T-helper 9 cell (primary cell): ENCODE data around the gene RAD51B.
"Not testable (repeated sequence)": the region's sequence is repeated elsewhere in the genome, so short reads cannot be mapped to it uniquely, and the experiment has no call there.

Experiments
- DNase-seq: peaks from one replicate; pipeline ENCODE4 v3.0.0-alpha.2; 2020

RAD51B gene

DNA sequence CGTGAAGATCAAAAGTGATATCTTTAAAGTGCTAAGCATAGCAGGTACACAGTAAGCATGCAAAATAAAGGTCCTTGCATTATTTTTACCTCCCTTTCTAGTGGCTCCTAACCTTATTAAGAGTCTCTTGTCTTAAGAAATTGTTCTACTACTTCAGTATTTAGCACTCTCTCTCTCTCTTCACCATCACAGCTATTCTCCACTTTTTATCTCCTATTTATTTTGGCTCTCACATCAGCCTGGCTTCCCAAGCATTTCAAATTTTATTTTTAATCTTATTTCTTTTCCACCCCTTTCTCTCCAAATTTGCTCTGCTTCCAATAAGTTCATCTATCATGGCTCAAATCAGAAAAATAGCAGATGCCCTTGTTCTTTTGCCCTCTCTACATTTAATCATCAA, 212.6 kb downstream of the RAD51B start:
- DNase-seq: no peak

DNA sequence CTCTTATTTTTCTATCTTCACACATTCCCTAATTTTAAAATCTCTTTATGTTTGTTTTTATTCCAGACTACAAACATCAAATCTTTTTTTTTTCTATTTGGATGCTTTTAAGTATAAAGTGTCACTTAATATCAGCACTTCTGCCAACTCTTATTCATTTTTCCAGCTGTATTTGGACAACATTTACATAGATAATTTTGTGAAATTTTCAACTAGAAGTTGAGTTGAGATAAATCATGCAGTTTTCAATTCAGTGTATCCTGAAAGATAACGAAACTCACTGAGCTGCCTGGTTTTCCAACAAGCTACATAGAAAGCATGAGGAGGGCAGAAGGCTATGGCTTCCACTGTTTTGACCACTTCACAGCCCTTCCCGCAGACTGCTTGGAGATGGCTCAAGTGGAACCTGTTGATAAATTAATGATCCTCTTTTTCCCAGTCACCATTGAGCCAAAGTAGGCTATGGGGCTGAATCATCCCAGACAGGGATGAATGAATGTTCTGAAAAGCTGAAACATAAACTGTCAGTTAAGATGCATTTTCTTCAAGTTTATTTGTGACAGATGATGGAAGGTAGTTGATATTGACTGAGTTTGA, 213.9 kb downstream of the RAD51B start:
- no peak for DNase-seq

DNA sequence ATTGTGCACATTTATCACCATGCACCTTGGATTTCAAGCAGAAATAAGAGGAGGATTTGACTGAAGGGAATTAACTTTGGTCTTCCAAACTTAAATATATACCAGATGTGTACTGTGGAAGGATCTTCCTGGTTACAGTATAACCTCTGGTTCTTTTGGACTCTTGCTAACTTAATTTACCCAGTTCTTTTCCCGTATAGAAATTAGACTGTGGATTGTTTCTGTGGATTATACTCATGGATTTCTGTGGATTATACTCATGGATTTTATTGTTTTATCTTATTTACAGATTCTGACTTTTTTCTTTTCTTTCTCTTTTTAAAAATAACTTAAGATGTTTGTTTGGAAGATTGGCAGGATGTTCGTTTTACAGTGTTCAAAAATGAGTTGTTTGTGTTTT, 215.3 kb downstream of the RAD51B start:
- DNase-seq: no peak

DNA sequence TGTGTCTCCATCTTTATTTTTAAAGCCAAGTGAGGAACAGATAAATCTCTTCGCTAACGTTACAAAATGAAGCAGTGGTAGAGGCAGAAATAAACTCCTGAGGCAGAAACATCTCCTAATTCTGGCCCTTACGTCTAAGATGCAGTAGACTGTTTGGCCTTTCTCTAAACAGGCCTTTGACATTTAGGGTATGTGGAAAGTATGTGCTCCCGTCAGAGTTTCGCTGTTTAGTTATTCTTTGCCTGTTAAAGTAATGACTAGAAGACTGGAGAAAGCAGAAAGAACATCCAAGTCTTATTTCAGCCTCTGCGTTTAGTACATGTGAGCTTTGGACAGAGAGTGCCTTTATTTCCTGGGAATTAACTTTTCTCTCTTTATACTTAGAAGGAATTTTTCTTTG, 216.6 kb downstream of the RAD51B start:
- no peak for DNase-seq

DNA sequence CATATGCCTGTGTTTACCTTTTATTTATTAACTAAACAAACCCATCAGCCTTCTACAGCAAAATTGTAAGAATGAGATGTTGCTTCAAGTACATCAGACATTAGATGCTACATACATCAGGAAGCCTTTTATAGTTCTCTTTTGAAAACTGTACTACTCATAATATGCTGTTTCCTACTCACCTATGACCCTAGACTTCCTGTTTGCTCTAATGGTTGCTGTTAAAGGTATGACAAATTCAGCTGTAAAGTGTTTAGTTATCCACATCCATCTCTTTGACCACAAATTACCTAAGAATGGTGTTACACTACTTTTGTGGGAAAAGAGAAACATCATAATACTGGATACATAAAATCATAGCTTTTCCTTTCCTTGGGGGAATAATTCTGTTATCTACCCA, 220.0 kb downstream of the RAD51B start:
- no peak for DNase-seq

DNA sequence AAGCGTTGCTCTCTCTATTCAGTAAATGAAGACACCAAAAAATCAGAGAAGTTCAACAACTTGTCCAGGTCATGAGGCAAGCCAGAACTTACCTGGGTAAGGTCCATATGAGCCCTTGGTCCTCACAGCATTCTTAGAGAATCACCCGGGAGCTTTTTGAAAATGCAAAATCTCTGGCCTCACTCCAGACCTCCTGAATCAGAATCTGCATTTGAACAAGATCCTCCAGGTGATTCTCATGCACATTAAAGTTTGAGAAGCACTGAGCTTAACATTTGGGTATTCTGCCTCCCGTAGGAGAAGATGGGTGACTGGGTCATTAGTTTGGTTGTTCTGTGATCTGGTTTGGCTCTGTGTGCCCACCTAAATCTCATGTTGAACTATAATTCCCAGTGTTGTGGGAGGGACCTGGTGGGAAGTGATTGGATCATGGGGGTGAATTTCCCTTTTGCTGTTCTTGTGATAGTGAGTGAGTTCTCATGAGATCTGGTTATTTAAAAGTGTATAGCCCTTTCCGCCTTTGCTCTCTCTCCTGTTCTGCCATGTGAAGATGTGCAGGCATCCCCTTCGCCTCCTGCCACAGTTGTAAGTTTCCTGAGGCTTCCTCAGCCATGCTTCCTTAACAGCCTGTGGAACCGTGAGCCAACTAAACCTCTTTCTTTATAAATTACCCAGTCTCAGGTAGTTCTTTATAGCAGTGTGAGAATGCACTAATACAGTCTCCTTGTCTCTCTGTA, 221.2 kb downstream of the RAD51B start:
- DNase-seq: no peak

DNA sequence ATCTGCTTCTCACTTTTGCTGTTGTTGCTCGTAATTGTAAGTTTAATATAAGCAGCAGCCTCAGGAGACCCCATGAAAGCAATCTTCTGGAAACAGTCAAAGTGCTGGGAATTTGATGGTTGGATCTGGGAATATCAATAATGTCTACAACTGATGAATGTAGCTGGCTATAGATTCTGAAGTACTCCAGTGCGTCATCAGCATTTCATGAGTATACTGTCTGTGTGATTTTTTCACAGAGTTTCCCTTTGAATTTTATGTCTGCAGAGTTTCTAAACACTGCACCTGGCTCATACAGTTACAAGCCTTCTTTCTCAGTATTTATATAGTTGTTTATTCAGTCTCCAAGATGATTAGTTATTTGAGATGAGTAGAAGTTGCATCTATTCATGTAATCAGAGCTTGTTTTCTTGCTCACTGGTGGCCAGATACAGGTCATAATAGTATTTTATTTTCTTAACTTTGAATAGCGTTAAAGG, 222.3 kb downstream of the RAD51B start:
- DNase-seq: no peak

DNA sequence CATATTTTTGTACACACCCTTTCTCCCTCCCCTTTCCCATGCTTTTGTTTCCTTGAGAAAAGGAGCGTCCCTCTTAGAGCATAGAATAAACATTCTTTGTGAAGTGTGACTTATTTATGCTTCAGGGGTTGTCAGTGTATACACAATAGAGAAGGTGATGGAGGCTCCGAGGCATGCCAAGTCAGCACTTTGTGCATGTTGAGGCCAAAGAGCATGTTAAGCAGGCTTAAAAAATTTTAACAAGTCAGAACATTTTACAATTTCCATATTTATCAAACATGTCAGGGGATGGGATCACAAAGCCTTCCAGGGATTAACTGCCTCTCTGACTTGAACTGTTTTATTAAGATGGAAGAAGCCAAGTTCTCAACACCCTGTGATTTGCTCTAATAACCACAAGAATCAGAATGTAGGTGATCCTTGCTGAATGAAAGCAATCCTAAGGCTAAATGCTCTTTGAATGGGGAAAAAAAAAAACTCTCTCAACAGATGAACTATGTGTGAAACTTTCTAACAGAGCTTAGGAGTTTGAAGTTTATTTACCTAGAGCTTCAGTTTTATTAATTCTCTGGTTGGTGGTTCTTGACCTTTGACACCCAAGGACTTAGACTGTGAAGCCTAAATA, 223.1 kb downstream of the RAD51B start:
- DNase-seq: no peak

DNA sequence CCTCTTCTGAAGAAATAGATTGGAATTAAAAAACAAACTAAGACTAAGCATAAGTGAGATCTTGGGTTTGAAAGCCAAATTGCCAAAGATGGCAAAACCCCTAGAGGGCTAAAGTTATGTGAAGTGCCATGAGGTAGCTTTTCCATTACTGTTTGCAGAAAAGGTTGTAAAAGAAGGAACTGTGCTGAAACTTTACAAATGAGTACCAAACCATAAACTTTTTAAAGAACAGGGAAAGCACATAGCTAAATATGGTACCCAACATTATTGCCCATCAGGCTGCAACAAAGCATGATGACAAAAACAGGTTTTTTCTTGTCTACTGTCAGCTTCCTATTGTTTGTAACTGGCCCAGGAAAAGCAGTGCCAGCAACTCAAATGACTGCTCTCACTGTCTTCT, 224.2 kb downstream of the RAD51B start:
- DNase-seq: no peak

DNA sequence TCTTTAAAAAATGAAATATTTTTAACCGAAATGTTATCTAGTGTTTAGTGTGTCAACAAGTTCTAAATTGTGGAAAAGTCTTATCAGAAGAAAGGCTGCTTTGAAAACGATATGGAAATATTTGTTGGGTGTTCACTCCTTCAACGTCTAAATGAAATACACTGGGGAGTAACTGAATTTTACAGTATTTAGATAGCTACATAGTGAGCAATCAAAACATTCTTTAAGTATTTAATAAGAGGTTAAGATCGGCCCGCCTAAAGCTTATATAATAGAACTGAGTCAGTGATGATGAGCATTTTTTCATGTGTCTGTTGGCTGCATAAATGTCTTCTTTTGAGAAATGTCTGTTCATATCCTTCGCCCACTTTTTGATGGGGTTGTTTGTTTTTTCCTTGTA, 228.3 kb downstream of the RAD51B start:
- DNase-seq: no peak

DNA sequence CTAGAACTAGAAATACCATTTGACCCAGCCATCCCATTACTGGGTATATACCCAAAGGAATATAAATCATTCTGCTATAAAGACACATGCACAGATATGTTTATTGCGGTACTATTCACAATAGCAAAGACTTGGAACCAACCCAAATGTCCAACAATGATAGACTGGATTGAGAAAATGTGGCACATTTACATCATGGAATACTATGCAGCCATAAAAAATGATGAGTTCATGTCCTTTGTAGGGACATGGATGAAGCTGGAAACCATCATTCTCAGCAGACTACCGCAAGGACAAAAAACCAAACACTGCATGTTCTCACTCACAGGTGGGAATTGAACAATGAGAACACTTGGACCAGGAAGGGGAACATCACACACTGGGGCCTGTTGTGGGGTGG, 229.2 kb downstream of the RAD51B start:
- not testable (repeated sequence) for DNase-seq

DNA sequence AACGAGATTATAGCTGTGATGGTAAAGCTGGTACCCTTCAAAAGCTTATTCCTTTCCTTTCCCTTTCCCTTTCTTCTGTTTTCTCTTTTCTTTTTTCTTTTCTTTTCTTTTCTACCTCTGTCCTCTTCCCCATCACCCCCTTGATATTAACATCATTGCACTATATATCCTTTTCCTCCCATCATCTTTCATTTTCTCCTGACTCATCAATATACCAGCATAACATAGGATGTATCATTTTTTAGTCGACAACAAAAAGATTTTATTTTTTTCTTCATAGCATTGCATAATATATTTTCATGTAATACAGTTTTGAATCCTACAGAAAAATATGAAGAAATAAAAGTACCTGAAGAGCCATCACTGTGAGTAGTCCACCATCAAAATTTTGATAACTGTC, 230.6 kb downstream of the RAD51B start:
- DNase-seq: no peak

DNA sequence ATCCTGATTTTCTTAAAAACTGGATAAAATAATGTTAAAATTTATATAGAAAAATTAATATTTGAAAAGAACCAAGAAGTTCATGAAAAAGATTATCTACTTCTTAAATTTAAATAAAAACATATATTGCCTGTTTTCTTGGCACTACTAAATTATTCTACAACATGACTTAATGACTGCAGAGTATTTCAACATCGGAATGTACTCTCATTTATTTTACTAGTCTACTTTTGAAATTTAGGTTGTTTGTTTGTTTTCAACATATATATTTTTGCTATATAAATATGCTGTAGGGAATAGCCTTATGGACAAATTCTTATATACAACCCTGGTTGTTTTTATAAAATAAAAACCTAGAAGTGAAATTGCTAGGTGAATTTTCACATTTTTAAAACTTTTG, 231.6 kb downstream of the RAD51B start:
- no peak for DNase-seq

DNA sequence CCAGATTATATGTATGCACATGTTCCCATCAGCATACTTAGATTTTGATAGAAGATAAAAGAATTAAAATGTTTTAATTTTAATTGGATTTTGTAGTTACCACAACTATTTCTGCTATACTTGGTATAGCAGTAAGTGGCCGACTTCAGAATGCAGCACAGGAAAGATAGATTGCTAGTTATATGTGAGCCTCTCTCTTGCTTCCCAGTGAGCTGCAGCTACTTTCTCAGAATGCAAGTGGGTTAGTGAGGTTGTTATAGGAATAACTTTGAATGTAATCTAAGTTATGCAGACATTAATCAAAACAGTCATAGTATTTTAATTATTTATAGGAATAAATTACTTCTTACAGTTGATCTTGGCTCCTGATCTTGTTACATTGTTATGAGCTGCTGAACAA, 240.6 kb downstream of the RAD51B start:
- no peak for DNase-seq

DNA sequence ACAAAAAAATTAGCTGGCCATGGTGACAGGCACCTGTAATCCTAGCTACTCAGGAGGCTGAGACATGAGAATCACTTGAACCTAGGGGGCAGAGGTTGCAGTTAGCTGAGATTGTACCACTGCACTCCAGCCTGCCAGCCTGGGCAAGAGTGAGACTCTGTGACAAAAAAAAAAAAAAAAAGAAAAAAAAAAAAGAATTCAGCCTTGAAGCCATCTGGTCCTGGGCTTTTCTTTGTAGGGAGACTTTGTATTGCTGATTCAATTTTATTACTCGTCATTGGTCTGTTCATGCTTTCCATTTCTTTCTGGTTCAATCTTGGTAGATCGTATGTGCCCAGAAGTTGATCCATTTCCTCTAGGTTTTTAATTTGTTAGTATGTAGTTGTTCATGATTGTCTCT, 243.1 kb downstream of the RAD51B start:
- no peak for DNase-seq

DNA sequence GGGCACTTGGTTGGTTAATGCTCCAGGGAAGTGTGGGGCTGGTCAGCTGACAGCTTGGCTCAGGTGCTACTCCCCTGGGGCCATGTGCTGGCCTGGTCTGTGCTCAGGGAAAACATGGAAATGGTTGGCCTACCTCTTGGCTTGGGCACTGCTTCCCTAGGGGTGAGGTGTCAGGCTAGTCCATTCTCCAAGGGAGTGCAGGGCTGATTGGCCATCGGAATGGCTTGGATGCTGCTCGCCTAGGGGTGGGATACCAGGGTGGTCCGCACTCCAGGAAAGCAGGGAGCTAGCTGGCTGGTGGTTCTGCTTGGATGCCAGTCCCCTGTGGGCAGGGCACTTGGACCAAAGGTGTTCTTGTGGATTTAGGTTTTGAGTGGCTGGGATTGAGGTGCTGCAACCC, 245.7 kb downstream of the RAD51B start:
- no peak for DNase-seq

DNA sequence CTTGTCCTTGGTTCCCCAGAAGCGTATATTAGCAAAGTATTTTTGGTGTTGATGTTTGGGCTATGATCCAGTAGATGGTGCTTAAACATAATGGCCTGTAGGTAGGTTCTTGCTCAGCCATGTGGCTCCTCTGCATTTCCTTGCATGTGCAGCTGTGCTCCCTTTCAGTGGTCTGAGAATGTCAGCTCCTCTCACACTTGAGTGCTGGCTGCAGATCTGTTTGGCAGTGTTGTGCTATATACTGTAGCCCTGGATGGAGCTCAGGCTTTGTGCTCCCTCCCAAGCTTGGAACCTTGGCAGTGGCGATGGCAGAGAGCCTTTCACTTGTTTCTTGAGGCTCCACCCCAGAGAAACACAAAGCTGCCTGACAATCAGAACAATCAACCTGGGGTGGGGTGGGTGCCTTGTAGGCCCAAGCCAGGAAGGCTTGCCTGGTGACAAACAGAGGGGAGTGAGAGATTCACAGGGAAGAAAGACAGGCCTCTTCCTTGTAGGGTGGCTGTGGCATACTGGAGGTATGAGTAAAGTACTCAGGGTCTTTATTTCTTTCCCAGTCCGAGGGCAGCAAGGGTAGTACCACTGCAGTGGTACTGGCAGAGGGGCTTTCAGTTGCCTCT, 255.3 kb downstream of the RAD51B start:
- no peak for DNase-seq

DNA sequence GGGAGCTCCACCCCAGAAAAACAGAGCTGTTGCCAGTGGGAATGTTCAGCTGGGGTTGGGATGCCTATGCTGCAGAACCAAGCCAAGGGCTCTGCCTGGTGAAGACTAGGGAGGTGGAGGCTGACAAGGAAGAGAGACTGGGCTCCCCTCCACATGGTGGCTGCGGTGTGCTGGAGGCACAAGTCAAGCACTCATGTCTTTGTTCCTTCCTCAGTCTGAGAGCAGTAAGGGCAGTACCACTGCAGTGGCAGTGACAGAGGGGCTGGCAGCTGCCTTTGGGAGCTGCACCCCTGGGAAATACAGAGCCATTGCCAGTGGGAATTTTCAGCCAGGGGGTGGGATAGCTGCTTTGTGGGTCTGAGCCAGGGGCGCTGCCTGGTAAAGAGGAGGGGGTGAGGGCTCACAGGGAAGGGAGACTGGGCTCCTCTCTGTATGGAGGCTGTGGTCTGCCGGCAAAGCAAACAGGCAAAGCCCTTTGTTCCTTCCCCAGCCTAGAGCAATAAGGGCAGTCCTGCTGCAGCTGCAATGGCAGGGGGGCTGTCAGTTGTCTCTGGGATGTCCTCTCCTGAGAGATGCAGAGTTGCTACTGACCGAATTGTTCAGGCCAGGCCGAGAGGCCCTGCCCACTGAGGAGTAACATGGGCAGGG, 255.9 kb downstream of the RAD51B start:
- DNase-seq: no peak

DNA sequence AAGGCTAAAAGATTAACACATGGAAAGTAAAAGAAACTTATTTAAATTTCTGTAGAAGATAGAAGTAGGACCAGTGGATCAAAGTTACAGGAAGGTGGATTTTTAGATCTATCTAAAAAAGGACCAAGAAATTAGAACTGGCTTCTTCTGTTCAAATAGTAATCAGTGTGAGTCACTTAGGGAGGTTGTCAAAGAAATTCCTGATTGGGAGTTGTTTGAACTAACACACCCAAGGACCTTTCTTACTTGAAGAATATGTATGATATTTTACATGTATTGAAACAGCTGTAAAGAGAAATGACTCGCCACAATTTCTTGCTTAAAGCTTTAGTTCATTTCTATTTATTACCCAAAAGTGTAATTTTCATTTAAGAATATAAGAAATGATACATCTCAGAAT, 256.9 kb downstream of the RAD51B start:
- no peak for DNase-seq

DNA sequence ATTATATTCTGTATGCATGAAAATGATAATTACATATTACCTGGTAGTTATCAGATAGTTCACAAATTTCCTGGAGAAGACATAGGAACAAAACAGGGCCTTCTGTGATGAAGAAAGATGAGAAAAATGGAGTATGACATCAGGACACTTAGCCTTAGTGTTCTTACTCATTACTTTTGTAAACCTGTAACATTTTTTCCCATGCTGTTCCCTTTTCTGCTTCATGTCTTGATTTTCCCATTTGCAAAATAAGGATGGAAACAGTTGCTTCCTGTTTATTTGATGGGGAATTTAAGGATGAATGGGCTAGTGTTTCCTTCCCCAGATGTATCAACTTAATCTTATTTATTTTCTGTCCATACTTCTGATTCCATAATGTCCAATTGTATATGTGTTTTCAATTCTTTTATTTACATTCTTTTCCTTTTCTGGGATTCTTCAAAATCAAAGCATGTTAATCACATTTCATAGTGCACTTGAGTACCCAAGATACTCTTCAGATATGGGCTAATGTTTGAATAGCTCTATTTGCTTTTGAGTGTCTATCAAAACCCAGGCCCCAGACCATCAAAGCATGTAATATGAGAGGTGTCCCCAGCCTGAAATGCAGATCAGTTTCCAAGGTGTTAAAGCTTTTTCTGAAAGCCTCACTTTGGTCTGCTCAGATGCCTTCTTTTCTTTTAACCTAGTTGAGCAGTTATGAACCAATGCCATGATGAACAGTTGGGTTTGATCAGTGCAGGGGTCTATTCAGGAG, 260.5 kb downstream of the RAD51B start:
- no peak for DNase-seq

DNA sequence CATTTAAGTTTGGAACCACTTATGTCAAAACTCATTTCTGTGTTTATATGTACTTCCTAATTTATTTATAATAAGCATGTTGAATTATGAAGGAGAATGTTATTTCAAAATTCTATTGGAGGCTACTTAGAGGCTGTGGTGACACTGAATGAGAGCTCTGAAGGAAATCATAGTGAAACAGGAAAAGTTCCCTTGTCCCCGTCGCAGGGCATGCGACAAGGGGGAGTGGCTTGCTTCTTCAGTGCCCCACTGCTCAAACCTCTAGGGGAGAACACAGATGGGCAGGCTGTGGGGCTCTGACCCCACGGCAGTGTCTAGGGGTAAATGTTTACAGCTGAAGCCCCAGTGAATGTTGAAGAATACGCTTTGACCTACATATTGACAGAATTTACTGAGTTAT, 261.9 kb downstream of the RAD51B start:
- DNase-seq: no peak

DNA sequence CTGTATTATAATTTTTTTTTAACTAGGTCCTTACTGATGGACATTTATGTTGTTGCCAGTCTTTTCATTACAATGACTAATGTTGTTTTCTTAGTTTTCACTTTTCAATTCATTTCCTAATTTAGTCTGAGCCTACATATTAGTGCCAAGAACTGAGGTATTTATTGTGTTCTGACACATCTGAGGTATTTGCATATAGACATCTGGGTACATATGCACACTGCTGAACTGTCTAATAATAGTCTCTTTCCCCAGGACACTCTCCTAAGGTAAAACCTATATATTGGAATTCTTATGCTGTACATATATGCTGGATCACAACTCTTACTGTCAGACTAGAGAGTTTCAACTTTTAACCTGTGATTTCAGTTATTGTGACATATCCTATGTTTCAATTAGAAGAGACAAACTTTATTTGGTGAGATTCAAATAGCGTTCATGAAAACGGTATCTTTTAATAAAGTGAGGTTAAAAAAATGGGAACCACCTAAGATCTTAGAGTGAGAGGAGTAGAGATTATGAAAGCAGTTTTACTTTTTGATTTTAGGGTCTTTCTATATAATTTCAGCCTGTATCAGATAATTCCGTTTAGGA, 263.2 kb downstream of the RAD51B start:
- no peak for DNase-seq
